ENCODE data around the gene CFAP298. TPM values are rescaled to one million over a fixed set of nuclear protein-coding genes. Genes with fewer than 3 reads are reported as not detected.

Gene CFAP298
- polyA plus RNA-seq, 3 donors, result 18.7 to 28.7 (median 26.5) TPM

- no peaks in the 10 kb centered on the region for H3K36me3 Mint-ChIP-seq
- H2AFZ ChIP-seq (ENCODE audit: insufficient read depth, low read depth, low read length, poor library complexity, severe bottlenecking), result no peak overlapping the region
- H3K9ac ChIP-seq (ENCODE audit: insufficient read depth, low read length, poor library complexity, severe bottlenecking), result no peak overlapping the region
- no peaks in the 10 kb centered on the region for H3K79me2 ChIP-seq (ENCODE audit: insufficient read depth, low read length)
- H4K20me1 ChIP-seq (ENCODE audit: insufficient read depth, low read length), result no peaks in the 10 kb centered on the region
- no peaks in the 10 kb centered on the region for H3K4me1 ChIP-seq (ENCODE audit: control insufficient read depth in 1 of 2, insufficient read depth in 2 of 2, low read length in 2 of 2)
- H3K27ac ChIP-seq (ENCODE audit: low read depth in 1 of 2, low read length in 2 of 2), result no peak overlapping the region
- intact Hi-C loops (cut with micrococcal nuclease), result no loop called here
- no peaks in the 10 kb centered on the region for H3K9me3 Mint-ChIP-seq
- no peak for TF ChIP-seq CTCF (IDR thresholded peaks at IDR 0.05)
- no peaks in the 10 kb centered on the region for H3K27me3 ChIP-seq (ENCODE audit: control insufficient read depth in 2 of 2, insufficient read depth in 2 of 2, low read length in 2 of 2)
- H3K4me3 ChIP-seq (replicated peaks in 1 of 3; ENCODE audit: low read depth in 2 of 3, low read length in 3 of 3), result no peak overlapping the region
- no peaks in the 10 kb centered on the region for H3K9me3 ChIP-seq (replicated peaks in 1 of 2; ENCODE audit: control insufficient read depth in 1 of 2, insufficient read depth in 1 of 2, low read length in 2 of 2)
- H3K4me1 Mint-ChIP-seq, result no peaks in the 10 kb centered on the region
- no peak overlapping the region for H3K4me3 Mint-ChIP-seq
- H3K4me2 ChIP-seq (replicated peaks; ENCODE audit: extremely low read depth, low read length, poor library complexity, severe bottlenecking), result no peak overlapping the region
- DNase-seq, result no peak
- no peaks in the 10 kb centered on the region for H3K27me3 Mint-ChIP-seq (ENCODE audit: low read depth in 3 of 3)
- no CpG with 5 or more reads among the region's 3 CpGs for WGBS (ENCODE audit: insufficient coverage)
- no peak overlapping the region for H3K27ac Mint-ChIP-seq
- no peaks in the 10 kb centered on the region for H3K36me3 ChIP-seq (replicated peaks in 1 of 2; ENCODE audit: control insufficient read depth in 1 of 2, insufficient read depth in 2 of 2, low read length in 2 of 2)
Observed at GRCh38 chr21:32558106-32558505, 54.1 kb downstream of the CFAP298 start.

GRCh38 chr21:32554832-32555638, 57.1 kb downstream of the CFAP298 start:
- Mint-ChIP-seq H3K4me3 (no peak overlapping the region), H3K27ac (no peak overlapping the region)
- intact Hi-C loops (cut with micrococcal nuclease), result no loop called here

More at GRCh38 chr21:32554832-32555638, 57.1 kb downstream of the CFAP298 start:
- 100% methylated on average over 1 of the region's 4 CpGs for WGBS (ENCODE audit: insufficient coverage)
- H3K27me3 ChIP-seq (ENCODE audit: control insufficient read depth in 2 of 2, insufficient read depth in 2 of 2, low read length in 2 of 2), result no peaks in the 10 kb centered on the region
- H3K9me3 Mint-ChIP-seq, result no peaks in the 10 kb centered on the region
- H2AFZ ChIP-seq (ENCODE audit: insufficient read depth, low read depth, low read length, poor library complexity, severe bottlenecking), result no peak overlapping the region
- no peaks in the 10 kb centered on the region for H3K27me3 Mint-ChIP-seq (ENCODE audit: low read depth in 3 of 3)
- no peak for DNase-seq
- no peak overlapping the region for H3K9ac ChIP-seq (ENCODE audit: insufficient read depth, low read length, poor library complexity, severe bottlenecking)
- no peak for TF ChIP-seq CTCF (IDR thresholded peaks at IDR 0.05)
- no peaks in the 10 kb centered on the region for H3K4me1 ChIP-seq (ENCODE audit: control insufficient read depth in 1 of 2, insufficient read depth in 2 of 2, low read length in 2 of 2)
- no peaks in the 10 kb centered on the region for H4K20me1 ChIP-seq (ENCODE audit: insufficient read depth, low read length)
- no peaks in the 10 kb centered on the region for H3K36me3 ChIP-seq (replicated peaks in 1 of 2; ENCODE audit: control insufficient read depth in 1 of 2, insufficient read depth in 2 of 2, low read length in 2 of 2)
- no peaks in the 10 kb centered on the region for H3K79me2 ChIP-seq (ENCODE audit: insufficient read depth, low read length)
- H3K4me1 Mint-ChIP-seq, result no peaks in the 10 kb centered on the region
- H3K36me3 Mint-ChIP-seq, result no peaks in the 10 kb centered on the region
- H3K4me2 ChIP-seq (replicated peaks; ENCODE audit: extremely low read depth, low read length, poor library complexity, severe bottlenecking), result no peak overlapping the region
- H3K27ac ChIP-seq (ENCODE audit: low read depth in 1 of 2, low read length in 2 of 2), result no peak overlapping the region
- no peaks in the 10 kb centered on the region for H3K9me3 ChIP-seq (replicated peaks in 1 of 2; ENCODE audit: control insufficient read depth in 1 of 2, insufficient read depth in 1 of 2, low read length in 2 of 2)
- no peak overlapping the region for H3K4me3 ChIP-seq (replicated peaks in 1 of 3; ENCODE audit: low read depth in 2 of 3, low read length in 3 of 3)

All from CD14-positive monocyte (primary cell).